NCI-H460 (cell line): ENCODE data around the gene SLC36A3. TPM values are rescaled to one million over a fixed set of nuclear protein-coding genes. Genes with fewer than 3 reads are reported as not detected.
A peak's percentile ranks its signal among the peaks of the same experiment; 100 is the strongest.
"Not testable (repeated sequence)": the region's sequence is repeated elsewhere in the genome, so short reads cannot be mapped to it uniquely, and the experiment has no call there.

ENCODE experiments used
- DNase-seq: peaks from one replicate; pipeline ENCODE4 v3.0.0-alpha.2; 2016; ENCODE audit warnings: low read depth; ENCODE audit errors: extremely low read depth
- total RNA-seq: library from RNA; depleted of rRNA; stranded (reverse); fragments of >200 nt; shearing (Covaris generic); gene quantifications from 2 replicates; pipeline ENCODE4 v1.2.3, GENCODE V29; 2014; rRNA removed

Gene SLC36A3
- total RNA-seq, 1 experiment from 2014 or later: not detected

- no peak for DNase-seq
These were observed 62.5 kb downstream of the SLC36A3 start for GRCh38 chr5:151240924-151241635.

DNA sequence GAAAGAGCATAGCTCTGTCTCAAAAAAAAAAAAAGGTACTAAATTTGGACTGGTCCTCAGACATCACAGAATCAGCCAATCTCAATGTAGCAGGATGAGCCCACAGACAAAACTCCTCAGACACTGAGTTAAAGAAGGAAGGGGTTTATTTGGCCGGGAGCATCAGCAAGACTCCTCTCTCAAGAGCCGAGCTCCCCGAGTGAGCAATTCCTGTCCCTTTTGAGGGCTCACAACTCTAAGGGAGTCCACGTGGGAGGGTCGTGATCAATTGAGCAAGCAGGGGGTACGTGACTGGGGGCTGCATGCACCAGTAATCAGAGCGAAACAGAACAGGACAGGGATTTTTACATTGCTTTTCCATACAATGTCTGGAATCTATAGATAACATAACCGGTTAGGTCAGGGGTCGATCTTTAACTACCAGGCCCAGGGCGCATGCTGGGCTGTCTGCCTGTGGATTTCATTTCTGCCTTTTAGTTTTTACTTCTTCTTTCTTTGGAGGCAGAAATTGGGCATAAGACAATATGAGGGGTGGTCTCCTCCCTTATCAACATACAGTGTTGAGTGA is 63.2 kb downstream of the SLC36A3 start:
- DNase-seq: not testable (repeated sequence)

DNA sequence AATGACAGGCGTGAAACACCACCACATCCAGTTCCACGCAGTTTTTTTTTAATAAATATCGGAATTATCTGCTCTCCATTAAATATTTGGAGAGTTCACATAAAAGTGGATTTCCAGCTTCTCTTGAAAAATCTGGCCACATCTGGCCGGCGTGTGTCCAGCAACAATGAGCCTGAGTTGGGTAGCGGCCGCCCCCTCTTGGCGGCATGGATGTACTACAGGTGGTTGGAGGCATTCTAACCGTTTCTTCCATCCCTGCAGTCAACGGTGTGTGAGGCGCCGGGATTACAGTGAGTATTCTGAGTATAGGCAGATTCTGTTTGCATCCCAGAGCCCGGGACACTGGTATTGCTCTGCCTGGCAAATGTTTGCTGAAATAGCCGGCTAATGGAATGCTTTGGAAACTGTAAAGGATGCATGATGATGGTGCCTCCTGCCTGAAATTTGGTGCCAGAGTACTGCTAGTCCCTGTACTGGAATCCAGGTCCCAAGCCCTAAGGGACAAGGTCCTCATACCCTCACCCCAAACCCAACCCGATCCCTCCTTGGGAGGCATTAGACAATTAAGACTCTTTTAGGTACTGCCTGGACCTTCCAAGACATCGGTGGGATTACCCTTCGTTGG is 64.2 kb downstream of the SLC36A3 start:
- peak; percentile 69 for DNase-seq

GRCh38 chr5:151238303-151238741 is 65.2 kb downstream of the SLC36A3 start:
- no peak for DNase-seq

GRCh38 chr5:151237685-151238084 is 65.9 kb downstream of the SLC36A3 start:
- no peak for DNase-seq

DNA sequence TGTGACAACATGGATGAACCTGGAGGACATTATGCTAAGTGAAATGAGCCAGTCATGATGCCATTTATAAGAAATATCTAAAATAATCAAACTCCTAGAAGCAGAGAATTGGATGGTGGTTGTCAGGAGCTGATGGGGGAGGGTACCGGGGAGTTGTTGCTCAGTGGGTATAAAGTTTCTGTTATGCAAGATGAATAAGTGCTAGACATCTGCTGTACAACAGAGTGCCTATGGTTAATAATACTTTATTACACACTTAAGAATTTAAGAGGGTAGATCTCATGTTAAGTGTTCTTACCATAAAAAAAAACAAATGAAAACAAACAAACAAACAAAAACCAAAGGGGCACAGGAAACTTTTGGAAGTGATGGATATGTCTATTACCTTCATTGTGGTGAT is 66.7 kb downstream of the SLC36A3 start:
- DNase-seq: no peak

- DNase-seq: not testable (repeated sequence)
These were observed 68.4 kb downstream of the SLC36A3 start for GRCh38 chr5:151235239-151235571.

- no peak for DNase-seq
These were observed 68.9 kb downstream of the SLC36A3 start for GRCh38 chr5:151234476-151235238.

- no peak for DNase-seq
These were observed 69.9 kb downstream of the SLC36A3 start for GRCh38 chr5:151233616-151234085.

DNA sequence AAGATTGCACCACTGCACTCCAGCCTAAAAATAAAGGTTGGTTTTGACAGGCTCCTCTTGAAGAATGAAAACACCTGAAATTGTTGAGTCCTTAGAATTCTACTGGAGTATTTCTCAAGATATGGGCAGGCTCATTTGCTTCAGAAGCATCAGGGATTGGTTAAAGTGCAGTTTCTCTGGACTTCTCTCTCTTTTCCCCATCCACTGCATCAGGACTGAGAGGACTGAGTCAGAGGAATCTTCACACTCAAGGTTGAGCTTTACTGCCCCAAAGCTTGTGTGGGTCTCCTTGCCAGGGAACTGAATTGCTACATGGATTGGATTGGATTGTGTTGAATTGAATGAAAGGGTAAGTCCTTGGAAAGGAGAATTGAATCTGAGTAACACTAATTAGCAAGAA is 72.2 kb downstream of the SLC36A3 start:
- no peak for DNase-seq

GRCh38 chr5:151230048-151230680 is 73.4 kb downstream of the SLC36A3 start:
- no peak for DNase-seq

GRCh38 chr5:151228986-151229385 is 74.6 kb downstream of the SLC36A3 start:
- no peak for DNase-seq

- DNase-seq: no peak
These were observed 75.6 kb downstream of the SLC36A3 start for GRCh38 chr5:151227918-151228447.

Other genes with a start within 250 kb of the SLC36A3 start
- 44.0 and 48.3 TPM in 2 replicates for gene TNIP1, start 222.7 kb downstream of the SLC36A3 start, total RNA-seq
- 26.0 and 30.6 TPM in 2 replicates for gene ANXA6, start 146.0 kb downstream of the SLC36A3 start, total RNA-seq
- gene CCDC69, start 79.7 kb downstream of the SLC36A3 start, total RNA-seq: 1.2 and 1.9 TPM in 2 replicates
- gene GM2A, start 50.6 kb downstream of the SLC36A3 start, total RNA-seq: 19.4 and 23.2 TPM in 2 replicates
- not detected in 2 replicates for gene SLC36A2, start 43.8 kb upstream of the SLC36A3 start, total RNA-seq
- gene SLC36A1, start 143.8 kb upstream of the SLC36A3 start, total RNA-seq: 9.3 and 9.6 TPM in 2 replicates